HG02623 (cell line): ENCODE measurements around the gene COL28A1.
A peak's percentile ranks its signal among the peaks of the same experiment; 100 is the strongest.
"Not testable (repeated sequence)": the region's sequence is repeated elsewhere in the genome, so short reads cannot be mapped to it uniquely, and the experiment has no call there.

ENCODE experiments used
- ATAC-seq: cut with Tn5 transposase; IDR thresholded peaks from one replicate; pipeline ENCODE4 v1.9.1; 2021; ENCODE audit warnings: moderate library complexity; ENCODE audit not compliant: unreplicated experiment

The COL28A1 gene

DNA sequence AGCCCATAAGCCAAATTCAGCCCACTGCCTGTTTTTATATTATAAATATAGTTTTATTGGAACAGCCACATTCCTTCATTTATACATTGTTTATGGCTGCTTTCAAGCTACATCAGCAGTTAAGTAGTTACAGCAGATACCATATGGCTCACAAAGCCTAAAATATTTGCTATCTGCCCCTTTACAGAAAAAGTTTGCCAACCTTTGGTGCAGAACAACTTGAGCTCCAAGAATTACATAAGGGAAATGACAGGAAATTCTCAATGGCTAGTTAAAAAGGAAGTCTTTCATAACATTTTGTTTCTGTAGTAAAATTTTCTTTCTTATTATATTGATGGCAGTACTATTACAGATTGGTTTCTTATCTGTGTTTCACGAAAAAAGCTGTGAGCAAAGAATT, 59.3 kb downstream of the COL28A1 start:
- ATAC-seq, result no peak

DNA sequence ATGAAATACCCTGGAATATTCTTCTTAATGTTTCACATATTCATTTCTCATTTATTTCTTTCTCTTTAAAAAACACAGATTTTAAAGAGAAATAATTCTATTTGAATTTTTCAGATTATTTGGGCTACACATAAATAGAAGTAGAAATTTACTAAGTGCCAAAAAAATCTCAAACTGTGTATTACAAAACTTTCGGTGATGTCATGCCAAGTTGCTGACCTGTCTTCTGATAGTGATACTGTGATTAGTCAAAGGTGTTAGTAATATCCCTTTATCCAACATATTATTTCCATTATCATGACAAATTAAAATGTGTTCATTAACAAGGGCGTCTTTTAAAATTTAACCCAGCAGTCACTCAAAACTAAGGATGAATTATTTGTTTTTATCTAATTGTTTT, 60.1 kb downstream of the COL28A1 start:
- no peak for ATAC-seq

DNA sequence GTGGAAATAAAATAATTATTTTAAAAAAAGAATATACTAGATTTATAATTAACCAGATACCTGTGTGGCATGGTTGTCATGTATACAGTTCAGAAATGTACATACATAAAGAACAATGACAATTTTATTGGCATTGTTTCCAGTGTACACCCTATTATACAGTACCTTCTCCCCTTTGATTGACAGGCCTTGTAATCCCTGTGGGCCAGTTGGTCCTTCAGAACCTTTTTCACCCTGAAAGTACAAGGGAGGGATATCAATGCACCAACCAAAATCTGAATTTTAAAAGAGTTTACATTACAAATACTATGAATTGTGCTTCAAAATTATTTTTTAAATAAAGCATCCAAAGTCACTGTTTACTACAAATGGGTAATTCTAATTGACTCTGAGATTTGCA, 61.2 kb downstream of the COL28A1 start:
- ATAC-seq, result no peak

DNA sequence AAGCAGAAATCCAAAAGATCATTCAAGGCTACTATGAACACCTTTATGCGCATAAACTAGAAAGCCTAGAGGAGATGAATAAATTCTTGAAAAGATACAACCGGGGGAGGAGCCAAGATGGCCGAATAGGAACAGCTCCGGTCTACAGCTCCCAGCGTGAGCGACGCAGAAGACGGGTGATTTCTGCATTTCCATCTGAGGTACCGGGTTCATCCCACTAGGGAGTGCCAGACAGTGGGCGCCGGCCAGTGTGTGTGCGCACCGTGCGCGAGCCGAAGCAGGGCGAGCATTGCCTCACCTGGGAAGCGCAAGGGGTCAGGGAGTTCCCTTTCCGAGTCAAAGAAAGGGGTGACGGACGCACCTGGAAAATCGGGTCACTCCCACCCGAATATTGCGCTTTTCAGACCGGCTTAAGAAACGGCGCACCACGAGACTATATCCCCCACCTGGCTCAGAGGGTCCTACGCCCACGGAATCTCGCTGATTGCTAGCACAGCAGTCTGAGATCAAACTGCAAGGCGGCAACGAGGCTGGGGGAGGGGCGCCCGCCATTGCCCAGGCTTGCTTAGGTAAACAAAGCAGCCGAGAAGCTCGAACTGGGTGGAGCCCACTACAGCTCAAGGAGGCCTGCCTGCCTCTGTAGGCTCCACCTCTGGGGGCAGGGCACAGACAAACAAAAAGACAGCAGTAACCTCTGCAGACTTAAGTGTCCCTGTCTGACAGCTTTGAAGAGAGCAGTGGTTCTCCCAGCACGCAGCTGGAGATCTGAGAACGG, 70.5 kb downstream of the COL28A1 start:
- not testable (repeated sequence) for ATAC-seq

DNA sequence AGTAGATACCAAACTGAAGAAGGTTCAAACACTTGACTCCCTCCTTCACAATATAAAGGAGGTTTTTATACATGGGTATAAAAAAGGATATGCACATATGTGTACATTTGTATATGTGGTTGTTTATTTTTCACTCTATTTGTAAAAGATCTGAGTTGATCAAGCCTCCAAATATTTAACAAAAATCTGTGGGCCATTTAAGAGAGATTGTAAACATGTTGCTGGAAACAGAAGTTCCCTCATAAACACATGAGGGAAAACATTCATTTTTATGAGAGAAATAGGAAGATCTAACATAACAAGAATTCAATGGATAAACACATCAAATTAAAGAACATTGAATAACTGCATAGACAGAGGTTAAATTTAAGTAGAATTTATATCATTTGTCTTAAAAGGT, 81.7 kb downstream of the COL28A1 start:
- ATAC-seq, result no peak

DNA sequence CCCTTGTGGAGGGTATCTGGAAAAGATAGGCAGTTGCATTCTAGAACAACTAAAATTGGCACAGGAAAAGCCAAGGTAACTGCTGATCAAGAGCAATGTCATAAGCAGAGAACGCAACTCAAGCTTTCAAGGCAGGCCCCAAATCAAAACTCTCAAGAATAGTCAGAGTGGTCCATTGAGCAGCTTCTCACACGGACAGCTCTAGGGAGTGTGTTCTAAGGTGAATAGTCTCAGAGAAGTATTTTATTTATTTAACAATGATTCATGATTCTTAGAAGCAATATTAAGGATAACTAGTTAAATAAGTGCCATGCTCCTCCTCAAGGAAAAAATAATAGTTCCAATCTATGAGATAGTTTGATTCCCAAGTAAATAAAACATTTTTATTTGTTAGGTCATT, 83.0 kb downstream of the COL28A1 start:
- ATAC-seq, result no peak

DNA sequence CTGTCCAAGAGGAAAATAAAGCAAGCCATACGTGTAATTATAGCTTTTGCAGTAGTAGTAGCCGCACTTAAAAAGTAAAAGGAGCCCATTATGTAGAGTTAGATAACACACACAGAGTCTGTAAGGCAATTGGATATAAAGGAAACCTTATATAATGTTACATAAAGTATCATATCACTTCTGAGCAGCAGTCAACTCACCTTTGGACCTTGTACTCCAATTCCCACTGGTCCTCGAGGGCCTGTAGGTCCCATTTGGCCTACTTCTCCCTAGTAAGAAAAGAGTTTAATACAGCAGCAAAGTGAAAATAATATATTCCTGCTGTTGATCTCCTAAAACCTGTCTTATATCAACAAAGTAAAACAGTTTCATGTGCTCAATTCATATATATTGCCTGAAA, 83.6 kb downstream of the COL28A1 start:
- no peak for ATAC-seq

DNA sequence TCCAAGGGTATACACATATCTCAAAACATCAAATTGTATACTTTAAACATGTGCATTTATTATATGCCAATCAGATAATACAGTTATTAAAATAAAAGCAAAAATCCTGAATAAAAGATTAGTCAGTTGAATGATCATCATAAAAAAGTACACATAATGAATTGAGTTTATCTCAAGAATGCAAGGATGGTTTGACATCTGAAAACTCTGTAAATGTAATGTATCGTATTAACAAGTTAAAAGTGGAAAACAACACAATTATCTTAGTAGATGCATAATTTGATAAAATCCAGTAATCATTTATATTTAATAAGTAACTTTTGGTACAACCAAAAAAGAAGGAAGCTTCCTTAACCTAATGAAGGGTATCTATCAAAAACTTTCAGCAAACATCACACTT, 86.6 kb downstream of the COL28A1 start:
- no peak for ATAC-seq

DNA sequence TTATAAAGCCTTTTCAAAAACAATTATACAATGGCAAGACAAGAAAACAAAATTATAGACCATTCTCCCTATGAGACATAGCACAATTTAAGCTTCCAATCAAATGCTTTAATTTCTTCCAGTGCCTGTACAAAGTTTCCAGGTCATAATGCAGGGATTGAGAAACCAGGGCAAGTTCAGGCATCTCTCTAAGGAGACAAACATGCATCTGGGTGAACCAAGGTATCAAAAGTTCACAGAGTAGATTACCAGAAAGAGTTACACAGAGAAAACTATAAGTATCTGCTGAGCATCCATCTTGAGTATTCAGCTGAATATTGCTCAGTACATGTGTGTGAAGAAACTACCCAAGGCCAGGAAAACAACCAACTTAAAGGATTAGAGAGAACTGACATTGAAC, 89.1 kb downstream of the COL28A1 start:
- ATAC-seq, result no peak

DNA sequence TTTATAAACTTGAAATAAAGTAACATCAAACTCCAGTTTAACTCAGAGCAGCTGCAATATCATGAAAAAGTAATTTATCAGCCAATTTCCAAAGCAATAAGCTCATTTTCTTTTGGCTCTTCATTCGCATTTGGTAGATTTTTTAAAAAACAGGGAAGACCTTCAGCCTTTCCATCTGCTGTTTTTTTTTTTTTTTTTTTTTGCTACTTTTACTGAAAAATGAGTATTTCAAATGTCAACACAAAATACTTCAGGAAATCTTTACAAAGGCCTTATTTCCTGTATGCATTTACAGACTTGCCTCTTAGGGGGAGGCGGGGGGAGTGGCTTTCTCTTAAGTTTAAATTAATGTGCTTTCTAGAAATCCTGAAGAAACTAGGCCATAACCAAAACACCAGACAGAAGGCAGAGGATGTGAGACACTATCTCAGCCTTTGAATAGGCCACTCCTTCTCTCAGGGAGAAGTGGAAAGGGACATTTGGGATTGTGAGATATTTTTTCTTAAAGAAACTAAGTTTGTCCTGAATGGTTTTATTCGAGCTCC, 91.8 kb downstream of the COL28A1 start:
- ATAC-seq, result no peak

DNA sequence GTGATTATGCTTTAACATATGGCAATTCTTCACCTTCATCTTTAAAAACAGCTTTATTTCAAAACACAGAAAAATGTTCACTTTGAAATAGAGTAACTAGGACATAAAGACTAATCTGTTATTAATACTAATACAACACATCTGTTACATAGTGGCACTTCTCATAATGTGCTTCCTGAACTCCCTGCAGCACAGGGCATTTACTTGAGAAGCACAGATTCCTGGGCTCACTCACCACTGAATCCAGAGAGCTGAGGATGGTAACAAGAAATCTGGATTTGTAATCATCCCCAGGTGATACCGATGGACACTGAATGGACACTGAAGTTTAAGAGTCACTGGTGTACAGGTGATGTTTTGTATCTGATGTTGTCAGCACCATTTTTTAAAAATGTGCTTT, 96.1 kb downstream of the COL28A1 start:
- ATAC-seq, result no peak

DNA sequence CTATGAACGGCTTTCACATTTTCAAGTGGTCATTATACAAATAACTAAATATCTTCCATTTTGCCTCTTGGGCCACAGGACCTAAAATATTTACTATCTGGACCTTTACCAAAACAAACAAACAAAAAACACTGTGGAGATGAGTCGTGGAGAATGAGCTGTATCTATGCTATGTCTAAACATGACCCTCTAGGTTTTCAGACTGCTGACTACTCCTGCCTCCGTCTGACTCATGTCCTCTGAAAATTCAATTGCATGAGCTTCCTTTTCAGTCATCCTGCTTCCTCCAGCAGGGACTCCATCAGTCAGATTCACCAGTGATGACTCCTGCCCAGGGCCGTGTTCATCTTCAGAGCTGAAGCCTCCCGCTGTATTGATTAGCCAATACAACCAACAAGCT, 96.8 kb downstream of the COL28A1 start:
- no peak for ATAC-seq

DNA sequence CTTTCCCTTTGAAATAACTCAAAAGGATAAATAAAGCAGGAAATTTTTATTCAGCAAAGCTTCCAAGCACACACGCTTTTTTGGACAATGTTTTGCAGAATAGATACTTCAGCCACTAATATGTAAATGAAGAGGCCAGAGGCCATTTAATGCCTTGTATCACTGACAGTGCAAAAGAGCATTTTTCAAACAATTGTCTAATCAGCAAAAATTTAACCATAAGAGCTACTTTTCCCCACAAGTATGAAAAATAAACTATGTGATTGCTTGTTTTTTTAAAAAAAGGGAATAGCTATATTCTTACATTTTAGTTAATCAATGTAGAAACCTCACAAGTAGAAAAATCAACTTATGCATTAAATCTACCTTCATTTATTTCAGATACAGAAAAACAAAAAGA, 99.7 kb downstream of the COL28A1 start:
- ATAC-seq, result no peak

DNA sequence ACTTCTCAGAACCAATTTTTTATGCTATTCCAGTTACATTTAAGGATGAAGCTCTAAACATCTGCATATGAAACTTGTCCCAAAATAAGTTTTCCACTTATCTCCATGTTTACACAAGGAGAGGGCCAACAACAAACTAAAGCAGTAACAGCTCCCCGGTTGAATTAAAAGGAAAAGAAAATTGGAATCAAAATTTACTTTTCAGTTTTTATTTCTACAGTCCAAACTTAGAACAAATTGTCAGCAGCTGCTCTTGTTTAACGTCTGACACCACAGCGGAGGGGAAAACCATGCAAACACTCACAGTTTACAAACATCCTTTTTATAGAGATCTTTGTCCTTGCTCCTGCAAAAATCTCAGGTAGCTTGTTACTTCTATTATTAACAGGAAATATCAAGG, 101.3 kb downstream of the COL28A1 start:
- ATAC-seq, result no peak

DNA sequence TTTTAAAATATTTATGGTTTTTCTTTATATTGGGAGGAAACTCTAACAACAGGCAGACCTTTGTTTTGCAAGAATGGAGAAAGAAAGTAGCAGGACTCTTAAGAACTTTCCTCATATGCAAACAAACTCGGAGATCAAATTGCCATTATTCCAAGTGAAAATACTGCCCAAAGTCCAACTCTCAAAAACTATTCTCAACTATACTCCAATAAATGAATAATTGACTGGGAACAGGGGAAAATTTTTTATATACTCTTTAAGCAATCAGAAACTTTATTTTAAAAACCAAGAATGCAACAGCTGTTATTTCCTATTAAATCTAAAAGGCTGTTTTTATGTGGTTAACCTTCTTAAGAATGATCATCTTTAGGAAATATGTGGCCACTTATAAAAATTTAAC, 101.9 kb downstream of the COL28A1 start:
- no peak for ATAC-seq

DNA sequence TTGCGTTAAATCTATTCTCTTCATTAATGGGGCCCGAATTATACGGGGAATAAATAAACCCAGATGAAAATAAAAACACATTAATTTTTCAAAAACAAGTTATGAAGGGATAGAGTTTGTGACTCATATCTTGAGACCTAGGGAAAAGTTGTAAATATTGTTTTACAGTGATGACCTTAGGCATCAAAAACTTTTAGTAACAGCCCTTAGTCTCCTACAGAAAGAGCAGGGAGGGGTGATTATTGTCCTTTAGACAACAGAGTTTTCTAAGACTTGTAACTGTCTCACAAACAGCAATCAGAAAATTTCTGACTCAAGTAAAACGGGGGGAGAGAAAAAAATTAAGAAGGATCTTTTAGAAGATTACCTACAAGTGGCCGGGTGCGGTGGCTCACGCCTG, 102.7 kb downstream of the COL28A1 start:
- no peak for ATAC-seq

DNA sequence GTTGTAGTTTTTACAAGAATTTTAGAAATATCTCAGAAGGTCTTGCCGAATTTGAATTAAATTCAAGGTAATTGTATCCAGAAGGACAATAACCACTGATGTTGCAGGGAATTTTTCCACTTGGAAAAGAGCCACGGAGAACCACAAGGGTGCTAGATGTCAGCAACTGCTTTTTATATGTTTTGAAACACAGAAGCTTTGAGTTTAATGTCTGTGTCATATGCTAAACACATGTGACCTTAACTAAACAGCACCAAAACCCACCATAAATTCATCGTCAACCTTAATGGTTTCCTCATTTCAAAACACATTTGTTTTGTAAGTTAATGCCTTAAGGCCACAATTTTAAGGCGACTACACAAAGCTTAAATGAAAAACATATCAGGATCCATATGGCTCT, 106.9 kb downstream of the COL28A1 start:
- ATAC-seq, result no peak

DNA sequence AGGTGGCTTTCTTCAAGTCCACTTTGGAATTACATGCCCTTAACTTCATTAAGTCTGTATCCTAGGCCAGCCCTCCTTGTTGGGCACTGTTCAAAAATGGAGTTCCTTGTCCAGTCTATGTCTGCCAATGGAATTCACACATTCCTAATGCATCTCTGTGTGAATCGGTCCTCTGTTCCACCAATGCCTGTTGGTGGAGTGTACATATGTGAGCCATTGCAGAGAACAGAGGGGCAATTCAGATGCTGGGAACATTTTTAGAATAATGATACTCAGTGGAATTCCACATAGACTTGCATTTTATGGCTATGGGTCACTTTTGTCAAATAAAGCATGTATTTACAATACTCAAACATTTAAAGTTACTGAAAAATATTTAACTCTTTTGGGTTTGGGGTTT, 108.3 kb downstream of the COL28A1 start:
- ATAC-seq, result no peak

DNA sequence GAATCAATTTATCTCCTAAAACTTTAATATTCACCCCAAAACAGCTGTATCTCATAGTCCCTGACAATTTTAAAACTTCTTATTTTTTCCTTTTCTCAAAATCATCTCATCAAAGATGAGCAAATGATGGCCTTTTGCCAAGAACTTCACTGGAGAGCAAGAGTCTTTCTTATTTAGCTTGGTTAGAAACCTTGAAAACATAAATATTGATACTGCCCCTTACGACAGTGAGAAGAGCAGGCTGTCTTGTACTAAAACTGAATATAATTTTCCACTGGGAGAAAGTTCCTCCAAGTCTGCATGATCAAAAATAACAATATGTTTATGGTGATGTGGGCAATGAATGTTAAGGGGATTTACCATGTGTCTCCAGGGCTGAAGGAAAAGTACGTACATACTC, 109.0 kb downstream of the COL28A1 start:
- ATAC-seq, result no peak

DNA sequence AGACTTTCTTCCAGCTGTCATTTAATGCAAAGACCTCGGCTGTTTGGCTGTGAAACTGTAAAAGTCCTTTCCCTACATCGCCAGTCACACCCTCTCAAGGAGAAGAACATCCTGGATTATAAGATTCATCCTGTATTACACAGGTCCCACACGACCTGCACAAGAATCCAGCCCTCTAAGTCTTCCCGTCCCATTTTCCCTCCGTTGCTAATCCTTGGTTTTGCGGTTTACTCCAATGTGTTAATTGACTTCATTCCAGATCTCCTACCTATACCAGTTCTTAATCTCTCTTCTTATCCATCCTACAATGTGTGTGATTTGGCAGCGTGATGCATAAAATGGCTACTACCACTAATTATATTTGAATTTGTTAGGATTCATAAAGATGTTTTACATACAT, 110.4 kb downstream of the COL28A1 start:
- no peak for ATAC-seq

DNA sequence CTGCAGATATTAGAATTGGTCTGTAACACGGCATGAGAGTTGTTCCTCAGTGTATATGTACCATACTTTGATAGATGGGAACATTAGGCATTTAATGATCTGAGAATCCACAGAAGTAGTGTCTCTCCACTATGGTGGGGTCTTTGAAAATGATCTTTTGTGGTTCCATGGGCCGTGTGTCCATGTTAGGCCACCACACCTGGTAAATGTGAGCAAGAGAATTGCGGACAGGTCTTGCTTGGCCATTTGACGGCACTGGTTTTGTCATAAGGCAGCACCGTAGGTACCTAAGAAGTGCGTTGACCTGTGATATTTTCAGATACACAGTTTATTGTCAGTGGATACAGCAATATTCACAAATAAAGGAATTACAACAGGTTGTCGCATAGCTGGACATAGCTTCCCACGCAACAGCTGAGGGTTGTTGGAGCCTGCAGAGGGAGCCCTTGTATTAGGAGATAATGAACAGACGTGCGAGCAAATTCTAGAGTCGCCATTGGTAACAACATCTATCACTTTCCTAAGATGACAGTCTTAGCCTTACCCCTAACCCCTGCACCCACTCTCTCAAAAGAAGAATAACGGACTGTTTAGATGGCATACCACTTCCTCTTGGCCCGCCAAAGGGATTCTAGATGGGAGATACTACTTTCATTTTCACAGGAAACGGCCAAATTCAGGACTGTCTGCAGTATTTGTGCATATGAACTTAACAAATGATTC, 111.4 kb downstream of the COL28A1 start:
- peak; percentile 78 for ATAC-seq

DNA sequence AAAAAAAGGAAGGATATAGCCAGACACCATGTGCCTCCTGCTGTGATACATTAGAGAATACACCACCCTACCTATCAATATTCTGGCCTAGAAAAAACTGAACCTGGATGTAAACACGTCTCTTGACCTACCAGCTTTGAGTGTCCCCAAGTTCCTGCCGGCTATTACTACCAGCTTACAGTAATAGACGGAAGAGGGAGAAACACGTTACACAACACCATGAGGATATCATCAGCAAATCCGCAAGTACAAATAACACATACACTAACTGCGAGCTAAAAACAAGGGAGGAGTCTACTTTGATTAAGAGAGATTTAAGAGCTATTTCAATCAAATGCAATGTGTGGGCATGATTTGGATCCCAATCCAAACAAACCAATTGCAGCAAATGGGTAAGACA, 113.0 kb downstream of the COL28A1 start:
- ATAC-seq, result no peak
